Smooth muscle cell (in vitro differentiated cells): ENCODE data around the gene CEP128. TPM values are rescaled to one million over a fixed set of nuclear protein-coding genes. Genes with fewer than 3 reads are reported as not detected.
A peak's percentile ranks its signal among the peaks of the same experiment; 100 is the strongest.

ENCODE experiments used
- DNase-seq: peaks from one replicate; lab custom pipeline; 2025; ENCODE audit not compliant: unreplicated experiment; lab: John Stamatoyannopoulos, UW
- H2AFZ ChIP-seq: fragments of 200-600 bp; sonication (generic); 2 replicates; pipeline ENCODE4 v1.6.0; 2016; ENCODE audit warnings: antibody characterized with exemption, low read depth, mild to moderate bottlenecking
- H3F3A ChIP-seq: fragments of 200-600 bp; sonication (generic); 2 replicates; pipeline ENCODE4 v1.6.0; 2017; ENCODE audit warnings: antibody characterized with exemption, low read depth
- H3K27ac ChIP-seq: fragments of 200-600 bp; sonication (generic); 2 replicates; pipeline ENCODE4 v1.5.1; 2016; ENCODE audit warnings: low read depth, mild to moderate bottlenecking
- H3K27me3 ChIP-seq: fragments of 200-600 bp; sonication (generic); 2 replicates; pipeline ENCODE4 v1.6.1; 2016; ENCODE audit warnings: low read depth, mild to moderate bottlenecking
- H3K36me3 ChIP-seq: fragments of 200-600 bp; sonication (generic); 2 replicates; pipeline ENCODE4 v1.5.1; 2016; ENCODE audit warnings: low read depth
- H3K4me1 ChIP-seq: fragments of 200-600 bp; sonication (generic); 2 replicates; pipeline ENCODE4 v1.5.1; 2016; ENCODE audit warnings: low read depth
- H3K4me2 ChIP-seq: fragments of 200-600 bp; sonication (generic); 2 replicates; pipeline ENCODE4 v1.6.0; 2016; ENCODE audit warnings: mild to moderate bottlenecking
- H3K4me3 ChIP-seq: fragments of 200-600 bp; sonication (generic); 2 replicates; pipeline ENCODE4 v1.5.1; 2016; ENCODE audit warnings: mild to moderate bottlenecking
- H3K79me2 ChIP-seq: fragments of 200-600 bp; sonication (generic); 2 replicates; pipeline ENCODE4 v1.6.0; 2016; ENCODE audit warnings: low read depth, mild to moderate bottlenecking
- H3K9ac ChIP-seq: fragments of 200-600 bp; sonication (generic); 2 replicates; pipeline ENCODE4 v1.6.0; 2016; ENCODE audit warnings: low read depth
- H3K9me3 ChIP-seq: fragments of 200-600 bp; sonication (generic); replicated peaks from 2 replicates; pipeline ENCODE4 v1.5.1; 2016; ENCODE audit warnings: low read depth
- H4K20me1 ChIP-seq: fragments of 200-600 bp; sonication (generic); 2 replicates; pipeline ENCODE4 v1.6.0; 2016; ENCODE audit warnings: low read depth
- CTCF ChIP-seq: fragments of 200-600 bp; sonication (generic); IDR thresholded peaks from 2 replicates; pipeline ENCODE4 v1.5.1; 2017; ENCODE audit warnings: borderline replicate concordance, mild to moderate bottlenecking, antibody characterized with exemption; ENCODE audit not compliant: insufficient read depth, poor library complexity, severe bottlenecking
- WGBS: methylation state at CpG from one replicate; pipeline ENCODE4 v1.1.7; 2016; ENCODE audit warnings: low lambda C conversion rate; 5-methylcytosine and 5-hydroxymethylcytosine counted together
- polyA plus RNA-seq: library from polyadenylated mRNA; unstranded; fragments of >200 nt; fragmentation: Nextera tagmentation; extraction: Ambion mirVana; gene quantifications from 2 replicates; pipeline ENCODE4 v1.2.1, GENCODE V29; 2016
- total RNA-seq: library from RNA; depleted of rRNA; stranded (reverse); fragments of >200 nt; gene quantifications from 2 replicates; pipeline ENCODE4 v1.2.3, GENCODE V29; 2014

The CEP128 gene
- total and polyA plus RNA-seq, 2 experiments from 2014 or later = 2.7 to 4.4 TPM

- no peak overlapping the region for H3K9ac ChIP-seq
- H2AFZ ChIP-seq = no peak overlapping the region
- WGBS = 98% methylated on average over 2 of the region's 2 CpGs
- no peak overlapping the region for H3K4me2 ChIP-seq
- no peak overlapping the region for H3K27ac ChIP-seq
- no peaks in the 10 kb centered on the region for H3F3A ChIP-seq
- no peaks in the 10 kb centered on the region for H3K9me3 ChIP-seq
- DNase-seq = no peak
- no peak overlapping the region for H3K4me3 ChIP-seq
- no peaks in the 10 kb centered on the region for H3K27me3 ChIP-seq
- peaks cover 8% of the 10 kb centered on the region for H3K4me1 ChIP-seq
- H3K36me3 ChIP-seq = no peaks in the 10 kb centered on the region
- TF ChIP-seq CTCF = no peak
- no peaks in the 10 kb centered on the region for H3K79me2 ChIP-seq
- no peaks in the 10 kb centered on the region for H4K20me1 ChIP-seq
Observed at GRCh38 chr14:80575763-80576162, 365.8 kb downstream of the CEP128 start.

- no peaks in the 10 kb centered on the region for H4K20me1 ChIP-seq
- H2AFZ ChIP-seq = no peak overlapping the region
- no peaks in the 10 kb centered on the region for H3K79me2 ChIP-seq
- no peak overlapping the region for H3K4me2 ChIP-seq
- no peak overlapping the region for H3K27ac ChIP-seq
- H3K27me3 ChIP-seq = no peaks in the 10 kb centered on the region
- peaks cover 8% of the 10 kb centered on the region for H3K4me1 ChIP-seq
- 97% methylated on average over 6 of the region's 6 CpGs for WGBS
- TF ChIP-seq CTCF = peak; percentile 25
- DNase-seq = no peak
- H3K9ac ChIP-seq = no peak overlapping the region
- H3K36me3 ChIP-seq = no peaks in the 10 kb centered on the region
- H3F3A ChIP-seq = no peaks in the 10 kb centered on the region
- H3K9me3 ChIP-seq = no peaks in the 10 kb centered on the region
- H3K4me3 ChIP-seq = no peak overlapping the region
Observed at GRCh38 chr14:80572666-80573065, 368.9 kb downstream of the CEP128 start.

GRCh38 chr14:80570930-80571298, 370.6 kb downstream of the CEP128 start:
- Histone ChIP-seq H2AFZ (no peak overlapping the region), H3K9ac (no peak overlapping the region), H3K27me3 (no peaks in the 10 kb centered on the region), H3K4me2 (no peak overlapping the region), H3K36me3 (no peaks in the 10 kb centered on the region), H3K27ac (no peak overlapping the region), H3F3A (no peaks in the 10 kb centered on the region), H3K4me3 (no peak overlapping the region), H4K20me1 (no peaks in the 10 kb centered on the region), H3K4me1 (peaks cover 8% of the 10 kb centered on the region), H3K9me3 (no peaks in the 10 kb centered on the region), H3K79me2 (no peaks in the 10 kb centered on the region)
- TF ChIP-seq CTCF = no peak
- 85% methylated on average over 3 of the region's 3 CpGs for WGBS
- no peak for DNase-seq

- H3K27ac ChIP-seq = peak overlapping the region; percentile 78
- H4K20me1 ChIP-seq = no peaks in the 10 kb centered on the region
- H3K36me3 ChIP-seq = no peaks in the 10 kb centered on the region
- no peaks in the 10 kb centered on the region for H3K4me1 ChIP-seq
- H3F3A ChIP-seq = no peaks in the 10 kb centered on the region
- H3K4me2 ChIP-seq = peak overlapping the region; percentile 21
- no peak overlapping the region for H3K4me3 ChIP-seq
- DNase-seq = no peak
- no peaks in the 10 kb centered on the region for H3K27me3 ChIP-seq
- no peak for TF ChIP-seq CTCF
- no peaks in the 10 kb centered on the region for H3K9me3 ChIP-seq
- H2AFZ ChIP-seq = no peak overlapping the region
- no peaks in the 10 kb centered on the region for H3K79me2 ChIP-seq
- 52% methylated on average over 6 of the region's 6 CpGs for WGBS
- H3K9ac ChIP-seq = peak overlapping the region; percentile 0
Observed at GRCh38 chr14:80567905-80568536, 373.5 kb downstream of the CEP128 start.
